Kidney epithelial cell (primary cell): ENCODE results near the gene PFKFB2. TPM values are rescaled to one million over a fixed set of nuclear protein-coding genes. Genes with fewer than 3 reads are reported as not detected.

ENCODE experiments used
- DNase-seq: peaks from one replicate; pipeline ENCODE4 v3.0.0-alpha.2; 2010; ENCODE audit warnings: low read depth
- H3K27me3 ChIP-seq: 2 replicates; pipeline ENCODE4 v1.6.0; 2011; ENCODE audit warnings: low read length; ENCODE audit not compliant: control insufficient read depth, insufficient read depth
- H3K36me3 ChIP-seq: 2 replicates; pipeline ENCODE4 v1.5.1; 2011; ENCODE audit warnings: low read length; ENCODE audit not compliant: control insufficient read depth, insufficient read depth
- H3K4me3 ChIP-seq: 2 replicates; pipeline ENCODE4 v1.5.1; 2011; ENCODE audit warnings: low read depth, mild to moderate bottlenecking, control low read depth, low read length
- CTCF ChIP-seq: IDR thresholded peaks from 2 replicates; pipeline ENCODE4 v1.5.1; 2011; ENCODE audit warnings: mild to moderate bottlenecking, moderate library complexity, low read length, control low read depth, inconsistent platforms; ENCODE audit not compliant: insufficient read depth, poor library complexity, severe bottlenecking
- total RNA-seq: library from RNA; depleted of rRNA; stranded (reverse); fragments of >200 nt; gene quantifications from 2 replicates; pipeline ENCODE4 v1.2.3, GENCODE V29; 2015

The PFKFB2 gene
- total RNA-seq, 1 donor from 2014 or later = 15.5 TPM

DNA sequence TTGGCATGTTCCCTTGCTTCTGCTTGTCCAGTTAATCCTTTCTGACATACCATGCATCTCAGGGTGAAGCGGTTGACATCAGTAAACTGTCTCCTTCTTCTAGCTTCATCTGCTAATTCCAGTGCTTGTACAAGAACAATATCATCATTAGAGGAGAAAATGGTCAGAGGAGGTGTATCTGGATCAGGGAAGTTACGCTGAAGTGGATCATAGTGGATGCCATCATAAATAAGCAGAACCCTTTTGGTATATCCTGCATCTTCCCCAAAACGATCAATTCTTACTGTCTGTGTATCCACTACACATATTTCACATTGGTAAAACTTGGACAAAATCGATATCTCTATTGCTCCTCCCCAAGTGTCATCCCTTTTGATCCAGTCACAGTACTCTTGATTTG, 4.0 kb upstream of the PFKFB2 start:
- no peaks in the 10 kb centered on the region for H3K27me3 ChIP-seq
- no peak for TF ChIP-seq CTCF
- H3K36me3 ChIP-seq = peaks cover 2% of the 10 kb centered on the region
- DNase-seq = no peak
- H3K4me3 ChIP-seq = no peak overlapping the region

GRCh38 chr1:207049514-207049913, 3.6 kb upstream of the PFKFB2 start:
- no peaks in the 10 kb centered on the region for H3K27me3 ChIP-seq
- peaks cover 2% of the 10 kb centered on the region for H3K36me3 ChIP-seq
- no peak for TF ChIP-seq CTCF
- no peak for DNase-seq
- H3K4me3 ChIP-seq = peak overlapping the region; percentile 59

- Histone ChIP-seq H3K27me3 (no peaks in the 10 kb centered on the region), H3K36me3 (peaks cover 2% of the 10 kb centered on the region), H3K4me3 (peak overlapping the region; percentile 59)
- DNase-seq = no peak
- TF ChIP-seq CTCF = peak; percentile 85
Measured at GRCh38 chr1:207049974-207050391, 3.1 kb upstream of the PFKFB2 start.

GRCh38 chr1:207050480-207051190, 2.4 kb upstream of the PFKFB2 start:
- Histone ChIP-seq H3K4me3 (peak overlapping the region; percentile 59), H3K27me3 (no peaks in the 10 kb centered on the region), H3K36me3 (peaks cover 2% of the 10 kb centered on the region)
- DNase-seq = peak; percentile 65
- TF ChIP-seq CTCF = no peak

GRCh38 chr1:207051191-207051943, 1.7 kb upstream of the PFKFB2 start, which contains the start of gene YOD1:
TSS of gene YOD1 (minus strand) at chr1:207051208. CDS start at chr1:207051030, 178 bp downstream.
- TF ChIP-seq CTCF = no peak
- DNase-seq = peak; percentile 76
- Histone ChIP-seq H3K36me3 (peaks cover 2% of the 10 kb centered on the region), H3K27me3 (no peaks in the 10 kb centered on the region), H3K4me3 (peak within 1 kb of the TSS; percentile 59)
